K562 (cell line): Measurements from ENCODE around the gene CCDC28A. TPM values are rescaled to one million over a fixed set of nuclear protein-coding genes. Genes with fewer than 3 reads are reported as not detected.

ENCODE experiments used
- ATAC-seq: fragments of 200-7000 bp; cut with Tn5 transposase; 3 replicates; pipeline ENCODE4 v1.9.1; 2020; ENCODE audit warnings: moderate library complexity
- BruUV-seq: library from RNA; stranded (reverse); fragments of 400-500 nt; replicated peaks from 2 replicates; lab custom pipeline; 2021; lab: Mats Ljungman, UMichigan
- CTCF ChIA-PET: fragments of 300-600 bp; formaldehyde crosslinking; extraction: SDS; loops from one replicate; lab custom pipeline; 2021; ENCODE audit warnings: low intra/inter-chr PET ratio; lab: Yijun Ruan, JAX
- POLR2A ChIA-PET: fragments of 300-600, 350-650 bp; sonication (Branson Sonifier 250); formaldehyde crosslinking; extraction: SDS; loops from one replicate; lab custom pipeline; 2021; ENCODE audit warnings: antibody characterized with exemption, inconsistent platforms; lab: Yijun Ruan, JAX
- DNase-seq, 4 experiments: peaks; one replicate each; pipeline versions ENCODE4 v3.0.0 to v3.0.0-alpha.2; 2011 to 2018; ENCODE audit warnings: low spot score in 3 of 4, mixed read lengths in 3 of 4; ENCODE audit errors: extremely low read depth in 1 of 4
- FAIRE-seq: peaks from 2 replicates; lab custom pipeline; 2011; peaks lifted over from hg19 to GRCh38; lab: Jason Lieb, UNC
- H2AFZ ChIP-seq: 2 replicates; pipeline ENCODE4 v1.6.0; 2011; ENCODE audit warnings: low read depth, low read length, control low read depth, inconsistent platforms
- H3K27ac ChIP-seq: fragments of 200-600 bp; 3 replicates; pipeline ENCODE4 v1.8.0; 2011; ENCODE audit warnings: low read depth, mild to moderate bottlenecking, control low read depth, inconsistent platforms, low read length, moderate library complexity, mixed read lengths; ENCODE audit errors: extremely low read depth
- H3K27me3 ChIP-seq, 2 experiments: fragments of 300-600 bp in 1 of 2; 2 replicates in 1 of 2; 3 replicates in 1 of 2; pipeline versions ENCODE4 v1.6.0 to v1.8.0; 2011; ENCODE audit warnings: inconsistent platforms in 2 of 2, low read length in 2 of 2, mild to moderate bottlenecking in 1 of 2, mixed read lengths in 1 of 2, moderate library complexity in 1 of 2; ENCODE audit not compliant: control insufficient read depth in 2 of 2, insufficient read depth in 2 of 2
- H3K36me3 ChIP-seq: fragments of 300-600 bp; 3 replicates; pipeline ENCODE4 v1.8.0; 2011; ENCODE audit warnings: mild to moderate bottlenecking, low read length, inconsistent platforms; ENCODE audit not compliant: control insufficient read depth, insufficient read depth
- H3K4me1 ChIP-seq, 2 experiments: fragments of 200-600 bp in 1 of 2; replicated peaks in 1 of 2; 2 replicates in 1 of 2; 3 replicates in 1 of 2; pipeline versions ENCODE4 v1.5.1 to v1.8.0; 2011; ENCODE audit warnings: inconsistent platforms in 2 of 2, low read length in 2 of 2, mild to moderate bottlenecking in 1 of 2, mixed read lengths in 1 of 2, moderate library complexity in 1 of 2; ENCODE audit not compliant: control insufficient read depth in 2 of 2, insufficient read depth in 2 of 2
- H3K4me2 ChIP-seq: 2 replicates; pipeline ENCODE4 v1.6.1; 2011; ENCODE audit warnings: low read length, control low read depth, inconsistent platforms, mixed read lengths; ENCODE audit not compliant: insufficient read depth
- H3K4me3 ChIP-seq: fragments of 200-600 bp; sonication (generic), shearing (Covaris generic); 2 replicates; pipeline ENCODE4 v1.5.1; 2016; ENCODE audit warnings: control low read depth, inconsistent platforms
- H3K79me2 ChIP-seq: fragments of 200-600 bp; 3 replicates; pipeline ENCODE4 v1.8.0; 2011; ENCODE audit warnings: low read length, inconsistent platforms; ENCODE audit not compliant: control insufficient read depth, insufficient read depth
- H3K9ac ChIP-seq, 2 experiments: 2 replicates each; pipeline versions ENCODE4 v1.6.0 to v1.6.1; 2011; ENCODE audit warnings: low read depth in 2 of 2, low read length in 2 of 2, control low read depth in 1 of 2, inconsistent platforms in 1 of 2, mild to moderate bottlenecking in 1 of 2, mixed read lengths in 1 of 2; ENCODE audit not compliant: insufficient read depth in 1 of 2
- H3K9me1 ChIP-seq: one replicate; pipeline ENCODE4 v1.6.0; 2011; ENCODE audit warnings: inconsistent platforms, mild to moderate bottlenecking, low read length, moderate library complexity; ENCODE audit not compliant: control insufficient read depth, insufficient read depth
- H3K9me3 ChIP-seq: replicated peaks from 2 replicates; pipeline ENCODE4 v1.5.1; 2011; ENCODE audit warnings: low read depth, low read length, inconsistent platforms; ENCODE audit not compliant: control insufficient read depth, insufficient read depth
- H4K20me1 ChIP-seq: replicated peaks from 2 replicates; pipeline ENCODE4 v1.6.1; 2011; ENCODE audit warnings: low read length, inconsistent platforms, mixed read lengths; ENCODE audit not compliant: control insufficient read depth, insufficient read depth
- CBFA2T2 ChIP-seq: fragments of 450-650 bp; conservative IDR thresholded peaks from 2 replicates; pipeline ENCODE4 v1.6.1; 2017; ENCODE audit warnings: mild to moderate bottlenecking
- DDX20 ChIP-seq: fragments of 450-650 bp; IDR thresholded peaks from 2 replicates; pipeline ENCODE4 v1.6.1; 2016; ENCODE audit warnings: missing genetic modification characterization, low read depth, mild to moderate bottlenecking, missing compliant biosample characterization, moderate library complexity
- E2F8 ChIP-seq: fragments of 450-650 bp; IDR thresholded peaks from 2 replicates; pipeline ENCODE4 v1.7.1; 2018; ENCODE audit warnings: mild to moderate bottlenecking, low read depth; ENCODE audit not compliant: partially characterized antibody
- SLC30A9 ChIP-seq: fragments of 250-450 bp; sonication (Bioruptor Pico); IDR thresholded peaks from 2 replicates; pipeline ENCODE4 v1.8.0; 2022; ENCODE audit warnings: mild to moderate bottlenecking, moderate library complexity
- SMAD2 ChIP-seq: fragments of 150-350 bp; IDR thresholded peaks from 2 replicates; pipeline ENCODE4 v1.6.1; 2014; ENCODE audit warnings: low read depth, mild to moderate bottlenecking, low read length
- ZNF431 ChIP-seq: sonication (generic); formaldehyde crosslinking; IDR thresholded peaks from 2 replicates; pipeline ENCODE4 v1.8.0; 2022; ENCODE audit warnings: mild to moderate bottlenecking, missing genetic modification reagents
- WGBS: fragments of 100-300 bp; shearing (Covaris generic); methylation state at CpG from one replicate; pipeline ENCODE4 v1.1.6; 2016; ENCODE audit warnings: low coverage, mixed read lengths; ENCODE audit not compliant: insufficient coverage; ENCODE audit errors: missing lambda C conversion rate; 5-methylcytosine and 5-hydroxymethylcytosine counted together
- in situ Hi-C: fragments of 300-500 bp; cut with MboI; formaldehyde crosslinking; loops from 4 replicates; pipeline ENCODE4 v1.15.0; 2018; ENCODE audit warnings: inconsistent platforms, mixed read lengths
- intact Hi-C: fragments of 100-400 bp; cut with micrococcal nuclease; formaldehyde crosslinking; loops from 2 replicates; pipeline ENCODE4 v1.14.2; 2022
- polyA plus RNA-seq, 8 experiments: library from polyadenylated mRNA; depleted of rRNA in 4 of 8; stranded (reverse) in 5 of 8; unstranded in 3 of 8; fragments of >200 nt; fragmentation: Nextera tagmentation in 2 of 8; fragmentation: Illumina TruSeq in 1 of 8; extraction: Ambion mirVana in 2 of 8; extraction: Trizol in 1 of 8; gene quantifications; 2 replicates each; pipeline versions ENCODE4 v1.2.1 to v1.2.3, GENCODE V29; 2011 to 2014; ENCODE audit warnings: inconsistent platforms in 1 of 8, missing spikeins in 1 of 8
- total RNA-seq, 7 experiments: library from RNA; depleted of rRNA in 6 of 7; stranded (reverse); fragments of >200 nt in 6 of 7; fragmentation: Illumina TruSeq in 2 of 7; extraction: Trizol in 2 of 7; gene quantifications; 2 replicates each; pipeline versions ENCODE4 v1.2.1 to v1.2.3, GENCODE V29; 2011 to 2021; ENCODE audit warnings: low replicate concordance in 1 of 7

CCDC28A gene
- total and polyA plus RNA-seq, 9 of the 15 experiments (the other 6 are each of a cell fraction or from before 2014, with no cell fraction given) = 12.6 to 35.5 (median 19.1) TPM

GRCh38 chr6:138803331-138803730 lies 29.8 kb downstream of the CCDC28A start:
- FAIRE-seq = no peak
- no peak for DNase-seq
- H3K4me2 ChIP-seq = no peak overlapping the region
- H2AFZ ChIP-seq = no peak overlapping the region
- no peaks in the 10 kb centered on the region for H3K36me3 ChIP-seq
- H3K4me3 ChIP-seq = no peak overlapping the region
- 0% methylated on average over 2 of the region's 2 CpGs for WGBS
- no peak for ATAC-seq
- H3K9me1 ChIP-seq = no peaks in the 10 kb centered on the region
- H3K27me3 ChIP-seq = peaks cover 15 to 25% of the 10 kb centered on the region in 2 experiments
- no TSS peak for BruUV-seq
- H4K20me1 ChIP-seq = no peaks in the 10 kb centered on the region
- H3K27ac ChIP-seq = no peak overlapping the region
- TF ChIP-seq DDX20 (tag) = no peak
- TF ChIP-seq SMAD2 = no peak
- TF ChIP-seq SLC30A9 (CRISPR knock-in tag) = no peak
- no peak for TF ChIP-seq CBFA2T2
- no peak for TF ChIP-seq ZNF431
- no peak for TF ChIP-seq E2F8
- in situ Hi-C loops (no loop called here), intact Hi-C loops (no loop called here)
- ChIA-PET CTCF (no interaction called here), POLR2A (interaction anchor here (0.9 kb wide), 1 partner anchor 17 kb away, joined by 3 read pairs; no protein-coding TSS in a partner anchor)
- no peaks in the 10 kb centered on the region for H3K9me3 ChIP-seq
- no peaks in the 10 kb centered on the region for H3K4me1 ChIP-seq
- no peak overlapping the region for H3K9ac ChIP-seq
- H3K79me2 ChIP-seq = no peaks in the 10 kb centered on the region
